ENCODE data around the gene TERT. TPM values are rescaled to one million over a fixed set of nuclear protein-coding genes. Genes with fewer than 3 reads are reported as not detected.

TERT gene
- total RNA-seq, 2 experiments from 2014 or later: 0.55 to 0.84 TPM

GRCh38 chr5:1232780-1233179, 62.1 kb downstream of the TERT start:
- Histone ChIP-seq H3K4me1 (ENCODE audit: insufficient read depth, low read length) (no peaks in the 10 kb centered on the region), H3K27ac (ENCODE audit: low read depth in 1 of 2, low read length in 2 of 2) (no peak overlapping the region), H3K27me3 (ENCODE audit: control insufficient read depth in 1 of 2, insufficient read depth in 2 of 2, low read length in 2 of 2) (peaks cover 0 to 2% of the 10 kb centered on the region in 2 experiments), H3K36me3 (ENCODE audit: insufficient read depth, low read length) (no peaks in the 10 kb centered on the region), H3K4me3 (ENCODE audit: low read length) (no peak overlapping the region), H3K9me3 (ENCODE audit: control insufficient read depth in 1 of 2, insufficient read depth in 1 of 2, low read length in 2 of 2) (peaks cover 12 to 30% of the 10 kb centered on the region in 2 experiments)
- intact Hi-C loops (cut with DNase I, micrococcal nuclease): no loop called here
- no peak overlapping the region for H3K4me3 Mint-ChIP-seq
- peaks cover 6% of the 10 kb centered on the region for H3K27me3 Mint-ChIP-seq
- H3K36me3 Mint-ChIP-seq (ENCODE audit: low read depth): no peaks in the 10 kb centered on the region
- ChIA-PET POLR2A (no interaction called here), CTCF (no interaction called here)
- DNase-seq: no peak
- H3K27ac Mint-ChIP-seq: no peak overlapping the region
- TF ChIP-seq CTCF (IDR thresholded peaks at IDR 0.05): no peak
- ATAC-seq (ENCODE audit: poor library complexity): no peak
- H3K9me3 Mint-ChIP-seq: peaks cover 7% of the 10 kb centered on the region
- peaks cover 6% of the 10 kb centered on the region for H3K4me1 Mint-ChIP-seq (ENCODE audit: low read depth)

- DNase-seq (no peak), ATAC-seq (ENCODE audit: poor library complexity) (no peak)
- H3K36me3 ChIP-seq (ENCODE audit: insufficient read depth, low read length): no peaks in the 10 kb centered on the region
- Mint-ChIP-seq H3K4me3 (no peak overlapping the region), H3K27ac (no peak overlapping the region), H3K27me3 (peaks cover 6% of the 10 kb centered on the region), H3K9me3 (peaks cover 5% of the 10 kb centered on the region), H3K4me1 (ENCODE audit: low read depth) (peaks cover 11% of the 10 kb centered on the region), H3K36me3 (ENCODE audit: low read depth) (no peaks in the 10 kb centered on the region)
- H3K4me3 ChIP-seq (ENCODE audit: low read length): no peak overlapping the region
- H3K27me3 ChIP-seq (ENCODE audit: control insufficient read depth in 1 of 2, insufficient read depth in 2 of 2, low read length in 2 of 2): peaks cover 0 to 2% of the 10 kb centered on the region in 2 experiments
- H3K4me1 ChIP-seq (ENCODE audit: insufficient read depth, low read length): no peaks in the 10 kb centered on the region
- ChIA-PET POLR2A (no interaction called here), CTCF (no interaction called here)
- intact Hi-C loops (cut with DNase I, micrococcal nuclease): no loop called here
- no peak for TF ChIP-seq CTCF (IDR thresholded peaks at IDR 0.05)
- H3K9me3 ChIP-seq (ENCODE audit: control insufficient read depth in 1 of 2, insufficient read depth in 1 of 2, low read length in 2 of 2): peaks cover 9 to 18% of the 10 kb centered on the region in 2 experiments
- no peak overlapping the region for H3K27ac ChIP-seq (ENCODE audit: low read depth in 1 of 2, low read length in 2 of 2)
Measured at GRCh38 chr5:1231354-1231905, 63.4 kb downstream of the TERT start.

GRCh38 chr5:1230551-1230950, 64.3 kb downstream of the TERT start:
- Mint-ChIP-seq H3K27ac (no peak overlapping the region), H3K4me1 (ENCODE audit: low read depth) (peaks cover 11% of the 10 kb centered on the region), H3K4me3 (no peak overlapping the region), H3K9me3 (no peaks in the 10 kb centered on the region), H3K27me3 (peaks cover 6% of the 10 kb centered on the region), H3K36me3 (ENCODE audit: low read depth) (no peaks in the 10 kb centered on the region)
- no peaks in the 10 kb centered on the region for H3K36me3 ChIP-seq (ENCODE audit: insufficient read depth, low read length)
- no peak for DNase-seq
- TF ChIP-seq CTCF (IDR thresholded peaks at IDR 0.05): no peak
- CTCF ChIA-PET: no interaction called here
- POLR2A ChIA-PET: no interaction called here
- H3K4me1 ChIP-seq (ENCODE audit: insufficient read depth, low read length): no peaks in the 10 kb centered on the region
- H3K27ac ChIP-seq (ENCODE audit: low read depth in 1 of 2, low read length in 2 of 2): no peak overlapping the region
- peaks cover 0 to 2% of the 10 kb centered on the region in 2 experiments for H3K27me3 ChIP-seq (ENCODE audit: control insufficient read depth in 1 of 2, insufficient read depth in 2 of 2, low read length in 2 of 2)
- H3K9me3 ChIP-seq (ENCODE audit: control insufficient read depth in 1 of 2, insufficient read depth in 1 of 2, low read length in 2 of 2): peaks cover under 1 to 15% of the 10 kb centered on the region in 2 experiments
- no peak overlapping the region for H3K4me3 ChIP-seq (ENCODE audit: low read length)
- intact Hi-C loops (cut with DNase I, micrococcal nuclease): no loop called here
- ATAC-seq (ENCODE audit: poor library complexity): no peak

Data from CD4-positive, alpha-beta T cell (primary cell).